SK-N-SH treated with all-trans-retinoic acid at 6 μM for 48 hours (cell line): ENCODE measurements around the gene TRMT13.

Source experiments
- ARNTL ChIP-seq: fragments of 450-650 bp; formaldehyde crosslinking; IDR thresholded peaks from 2 replicates; pipeline ENCODE4 v1.5.0; 2020; ENCODE audit warnings: low read depth, mild to moderate bottlenecking, moderate library complexity, borderline replicate concordance
- CSDC2 ChIP-seq: fragments of 250-450 bp; sonication (Bioruptor Pico); IDR thresholded peaks from 2 replicates; pipeline ENCODE4 v1.5.0; 2020; ENCODE audit warnings: mild to moderate bottlenecking, moderate library complexity
- ESRRG ChIP-seq: fragments of 250-450 bp; sonication (Bioruptor Pico); IDR thresholded peaks from 2 replicates; pipeline ENCODE4 v1.6.1; 2021; ENCODE audit warnings: mild to moderate bottlenecking
- GLIS3 ChIP-seq: fragments of 250-450 bp; sonication (Bioruptor Pico); IDR thresholded peaks from 2 replicates; pipeline ENCODE4 v1.5.0; 2020; ENCODE audit warnings: mild to moderate bottlenecking, moderate library complexity
- OSR1 ChIP-seq: fragments of 250-450 bp; sonication (Bioruptor Pico); IDR thresholded peaks from 2 replicates; pipeline ENCODE4 v1.8.0; 2022; ENCODE audit warnings: moderate library complexity, mild to moderate bottlenecking, inconsistent platforms
- RARB ChIP-seq: fragments of 250-450 bp; sonication (Bioruptor Pico); IDR thresholded peaks from 2 replicates; pipeline ENCODE4 v1.8.0; 2021; ENCODE audit warnings: mild to moderate bottlenecking, moderate library complexity
- TCF4 ChIP-seq: fragments of 250-450 bp; sonication (Bioruptor Pico); IDR thresholded peaks from 2 replicates; pipeline ENCODE4 v1.8.0; 2021; ENCODE audit warnings: mild to moderate bottlenecking, moderate library complexity, borderline replicate concordance
- TOX ChIP-seq: fragments of 250-450 bp; sonication (Bioruptor Pico); IDR thresholded peaks from 2 replicates; pipeline ENCODE4 v1.8.0; 2021; ENCODE audit warnings: mild to moderate bottlenecking, moderate library complexity, borderline replicate concordance
- ZC3H10 ChIP-seq: fragments of 250-450 bp; sonication (Bioruptor Pico); IDR thresholded peaks from 2 replicates; pipeline ENCODE4 v1.5.1; 2021; ENCODE audit warnings: mild to moderate bottlenecking, moderate library complexity
- ZNF565 ChIP-seq: fragments of 450-650 bp; formaldehyde crosslinking; conservative IDR thresholded peaks from 2 replicates; pipeline ENCODE4 v1.5.0; 2020; ENCODE audit warnings: low read depth, mild to moderate bottlenecking, moderate library complexity
- TF ChIP-seq, protein P1 (sequence below): fragments of 250-450 bp; sonication (Bioruptor Pico); IDR thresholded peaks from 2 replicates; pipeline ENCODE4 v1.8.0; 2021; ENCODE audit warnings: low read depth, mild to moderate bottlenecking, moderate library complexity, borderline replicate concordance
- TF ChIP-seq, protein P2 (sequence below): fragments of 250-450 bp; sonication (Bioruptor Pico); IDR thresholded peaks from 2 replicates; pipeline ENCODE4 v1.5.1; 2020; ENCODE audit warnings: low read depth, mild to moderate bottlenecking, moderate library complexity
- TF ChIP-seq, protein P3 (sequence below): fragments of 250-450 bp; sonication (Bioruptor Pico); IDR thresholded peaks from 2 replicates; pipeline ENCODE4 v1.5.1; 2021; ENCODE audit warnings: mild to moderate bottlenecking, moderate library complexity
- TF ChIP-seq, protein P4 (sequence below): fragments of 250-450 bp; sonication (Bioruptor Pico); IDR thresholded peaks from 2 replicates; pipeline ENCODE4 v1.5.0; 2020; ENCODE audit warnings: mild to moderate bottlenecking, moderate library complexity

DNA sequence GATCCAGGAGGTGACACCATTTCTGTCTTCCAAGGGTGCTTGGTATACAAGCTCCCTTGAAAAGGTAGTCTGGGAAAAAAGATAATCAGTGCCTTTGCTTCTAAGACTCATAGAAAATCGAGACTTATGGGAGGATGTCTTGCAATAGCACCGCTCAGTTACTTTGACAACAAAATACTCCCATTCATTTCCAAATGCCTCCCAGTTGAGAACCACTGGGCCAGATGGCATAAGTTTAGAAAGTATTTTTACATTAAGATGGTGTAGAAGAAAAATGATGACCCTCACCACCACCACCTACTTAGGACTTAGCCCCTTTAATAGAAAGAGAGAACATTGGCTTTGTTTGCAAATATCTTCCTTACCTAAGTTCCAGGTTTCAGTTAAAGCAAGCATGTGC is 4.6 kb downstream of the TRMT13 start:
- TF ChIP-seq ZC3H10 (CRISPR knock-in tag): no peak
- no peak for TF ChIP-seq GLIS3 (CRISPR knock-in tag)
- TF ChIP-seq ZNF565 (CRISPR knock-in tag): no peak
- no peak for TF ChIP-seq OSR1 (CRISPR knock-in tag)
- TF ChIP-seq, protein P1, sequence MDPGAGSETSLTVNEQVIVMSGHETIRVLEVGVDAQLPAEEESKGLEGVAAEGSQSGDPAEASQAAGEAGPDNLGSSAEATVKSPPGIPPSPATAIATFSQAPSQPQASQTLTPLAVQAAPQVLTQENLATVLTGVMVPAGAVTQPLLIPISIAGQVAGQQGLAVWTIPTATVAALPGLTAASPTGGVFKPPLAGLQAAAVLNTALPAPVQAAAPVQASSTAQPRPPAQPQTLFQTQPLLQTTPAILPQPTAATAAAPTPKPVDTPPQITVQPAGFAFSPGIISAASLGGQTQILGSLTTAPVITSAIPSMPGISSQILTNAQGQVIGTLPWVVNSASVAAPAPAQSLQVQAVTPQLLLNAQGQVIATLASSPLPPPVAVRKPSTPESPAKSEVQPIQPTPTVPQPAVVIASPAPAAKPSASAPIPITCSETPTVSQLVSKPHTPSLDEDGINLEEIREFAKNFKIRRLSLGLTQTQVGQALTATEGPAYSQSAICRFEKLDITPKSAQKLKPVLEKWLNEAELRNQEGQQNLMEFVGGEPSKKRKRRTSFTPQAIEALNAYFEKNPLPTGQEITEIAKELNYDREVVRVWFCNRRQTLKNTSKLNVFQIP: no peak
- no peak for TF ChIP-seq ARNTL (CRISPR knock-in tag)
- TF ChIP-seq, protein P2, sequence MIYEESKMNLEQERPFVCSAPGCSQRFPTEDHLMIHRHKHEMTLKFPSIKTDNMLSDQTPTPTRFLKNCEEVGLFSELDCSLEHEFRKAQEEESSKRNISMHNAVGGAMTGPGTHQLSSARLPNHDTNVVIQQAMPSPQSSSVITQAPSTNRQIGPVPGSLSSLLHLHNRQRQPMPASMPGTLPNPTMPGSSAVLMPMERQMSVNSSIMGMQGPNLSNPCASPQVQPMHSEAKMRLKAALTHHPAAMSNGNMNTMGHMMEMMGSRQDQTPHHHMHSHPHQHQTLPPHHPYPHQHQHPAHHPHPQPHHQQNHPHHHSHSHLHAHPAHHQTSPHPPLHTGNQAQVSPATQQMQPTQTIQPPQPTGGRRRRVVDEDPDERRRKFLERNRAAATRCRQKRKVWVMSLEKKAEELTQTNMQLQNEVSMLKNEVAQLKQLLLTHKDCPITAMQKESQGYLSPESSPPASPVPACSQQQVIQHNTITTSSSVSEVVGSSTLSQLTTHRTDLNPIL (CRISPR knock-in tag): no peak
- TF ChIP-seq, protein P3, sequence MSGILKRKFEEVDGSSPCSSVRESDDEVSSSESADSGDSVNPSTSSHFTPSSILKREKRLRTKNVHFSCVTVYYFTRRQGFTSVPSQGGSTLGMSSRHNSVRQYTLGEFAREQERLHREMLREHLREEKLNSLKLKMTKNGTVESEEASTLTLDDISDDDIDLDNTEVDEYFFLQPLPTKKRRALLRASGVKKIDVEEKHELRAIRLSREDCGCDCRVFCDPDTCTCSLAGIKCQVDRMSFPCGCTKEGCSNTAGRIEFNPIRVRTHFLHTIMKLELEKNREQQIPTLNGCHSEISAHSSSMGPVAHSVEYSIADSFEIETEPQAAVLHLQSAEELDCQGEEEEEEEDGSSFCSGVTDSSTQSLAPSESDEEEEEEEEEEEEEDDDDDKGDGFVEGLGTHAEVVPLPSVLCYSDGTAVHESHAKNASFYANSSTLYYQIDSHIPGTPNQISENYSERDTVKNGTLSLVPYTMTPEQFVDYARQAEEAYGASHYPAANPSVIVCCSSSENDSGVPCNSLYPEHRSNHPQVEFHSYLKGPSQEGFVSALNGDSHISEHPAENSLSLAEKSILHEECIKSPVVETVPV (CRISPR knock-in tag): no peak
- TF ChIP-seq, protein P4, sequence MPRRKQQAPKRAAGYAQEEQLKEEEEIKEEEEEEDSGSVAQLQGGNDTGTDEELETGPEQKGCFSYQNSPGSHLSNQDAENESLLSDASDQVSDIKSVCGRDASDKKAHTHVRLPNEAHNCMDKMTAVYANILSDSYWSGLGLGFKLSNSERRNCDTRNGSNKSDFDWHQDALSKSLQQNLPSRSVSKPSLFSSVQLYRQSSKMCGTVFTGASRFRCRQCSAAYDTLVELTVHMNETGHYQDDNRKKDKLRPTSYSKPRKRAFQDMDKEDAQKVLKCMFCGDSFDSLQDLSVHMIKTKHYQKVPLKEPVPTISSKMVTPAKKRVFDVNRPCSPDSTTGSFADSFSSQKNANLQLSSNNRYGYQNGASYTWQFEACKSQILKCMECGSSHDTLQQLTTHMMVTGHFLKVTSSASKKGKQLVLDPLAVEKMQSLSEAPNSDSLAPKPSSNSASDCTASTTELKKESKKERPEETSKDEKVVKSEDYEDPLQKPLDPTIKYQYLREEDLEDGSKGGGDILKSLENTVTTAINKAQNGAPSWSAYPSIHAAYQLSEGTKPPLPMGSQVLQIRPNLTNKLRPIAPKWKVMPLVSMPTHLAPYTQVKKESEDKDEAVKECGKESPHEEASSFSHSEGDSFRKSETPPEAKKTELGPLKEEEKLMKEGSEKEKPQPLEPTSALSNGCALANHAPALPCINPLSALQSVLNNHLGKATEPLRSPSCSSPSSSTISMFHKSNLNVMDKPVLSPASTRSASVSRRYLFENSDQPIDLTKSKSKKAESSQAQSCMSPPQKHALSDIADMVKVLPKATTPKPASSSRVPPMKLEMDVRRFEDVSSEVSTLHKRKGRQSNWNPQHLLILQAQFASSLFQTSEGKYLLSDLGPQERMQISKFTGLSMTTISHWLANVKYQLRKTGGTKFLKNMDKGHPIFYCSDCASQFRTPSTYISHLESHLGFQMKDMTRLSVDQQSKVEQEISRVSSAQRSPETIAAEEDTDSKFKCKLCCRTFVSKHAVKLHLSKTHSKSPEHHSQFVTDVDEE (CRISPR knock-in tag): no peak
- TF ChIP-seq CSDC2 (CRISPR knock-in tag): no peak
- no peak for TF ChIP-seq TOX (CRISPR knock-in tag)
- TF ChIP-seq ESRRG: no peak
- TF ChIP-seq RARB (CRISPR knock-in tag): no peak
- no peak for TF ChIP-seq TCF4 (CRISPR knock-in tag)
